Measurements from ENCODE around the gene SYNDIG1L. TPM values are rescaled to one million over a fixed set of nuclear protein-coding genes. Genes with fewer than 3 reads are reported as not detected.
A peak's percentile ranks its signal among the peaks of the same experiment; 100 is the strongest.
"Not testable (repeated sequence)": the region's sequence is repeated elsewhere in the genome, so short reads cannot be mapped to it uniquely, and the experiment has no call there.

The SYNDIG1L gene
- total RNA-seq, 4 donors from 2014 or later = 0.21 to 0.91 (median 0.32) TPM; not detected in 1

DNA sequence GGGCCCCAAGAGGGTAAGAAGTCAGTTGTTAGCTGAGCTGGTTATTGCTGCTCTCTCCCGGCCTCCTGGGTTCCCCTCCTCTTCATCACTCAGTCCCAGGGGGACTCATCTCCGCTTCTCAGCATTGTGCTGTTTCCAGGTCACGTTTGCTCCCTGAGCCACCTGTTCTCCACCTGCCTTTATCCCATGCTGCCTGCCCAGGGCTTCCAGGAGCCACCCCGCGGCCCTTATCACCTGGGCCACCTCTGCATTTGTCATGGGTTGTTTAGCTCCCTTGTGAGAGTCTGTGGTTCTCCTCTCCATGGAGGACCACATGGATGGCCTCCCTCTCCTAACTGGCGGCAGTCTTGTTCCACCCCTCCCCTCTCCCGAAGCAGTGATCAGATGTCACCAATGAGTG, 36.0 kb downstream of the SYNDIG1L start:
- no peak for TF ChIP-seq POLR2AphosphoS5 (IDR thresholded peaks at IDR 0.05)
- no peak for TF ChIP-seq POLR2A (IDR thresholded peaks at IDR 0.05)
- no peak for TF ChIP-seq EP300 (IDR thresholded peaks at IDR 0.05)
- TF ChIP-seq, protein P1, sequence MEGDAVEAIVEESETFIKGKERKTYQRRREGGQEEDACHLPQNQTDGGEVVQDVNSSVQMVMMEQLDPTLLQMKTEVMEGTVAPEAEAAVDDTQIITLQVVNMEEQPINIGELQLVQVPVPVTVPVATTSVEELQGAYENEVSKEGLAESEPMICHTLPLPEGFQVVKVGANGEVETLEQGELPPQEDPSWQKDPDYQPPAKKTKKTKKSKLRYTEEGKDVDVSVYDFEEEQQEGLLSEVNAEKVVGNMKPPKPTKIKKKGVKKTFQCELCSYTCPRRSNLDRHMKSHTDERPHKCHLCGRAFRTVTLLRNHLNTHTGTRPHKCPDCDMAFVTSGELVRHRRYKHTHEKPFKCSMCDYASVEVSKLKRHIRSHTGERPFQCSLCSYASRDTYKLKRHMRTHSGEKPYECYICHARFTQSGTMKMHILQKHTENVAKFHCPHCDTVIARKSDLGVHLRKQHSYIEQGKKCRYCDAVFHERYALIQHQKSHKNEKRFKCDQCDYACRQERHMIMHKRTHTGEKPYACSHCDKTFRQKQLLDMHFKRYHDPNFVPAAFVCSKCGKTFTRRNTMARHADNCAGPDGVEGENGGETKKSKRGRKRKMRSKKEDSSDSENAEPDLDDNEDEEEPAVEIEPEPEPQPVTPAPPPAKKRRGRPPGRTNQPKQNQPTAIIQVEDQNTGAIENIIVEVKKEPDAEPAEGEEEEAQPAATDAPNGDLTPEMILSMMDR (IDR thresholded peaks at IDR 0.05) = no peak
- H3K36me3 ChIP-seq = no peaks in the 10 kb centered on the region
- DNase-seq (ENCODE audit: low spot score in 2 of 2) = no peak
- no peak overlapping the region for H3K27ac ChIP-seq
- WGBS = 72% methylated on average over 7 of the region's 7 CpGs
- no peaks in the 10 kb centered on the region for H3K9me3 ChIP-seq
- H3K4me1 ChIP-seq = no peaks in the 10 kb centered on the region
- H3K4me3 ChIP-seq = no peak overlapping the region
- peaks cover 5% of the 10 kb centered on the region for H3K27me3 ChIP-seq

DNA sequence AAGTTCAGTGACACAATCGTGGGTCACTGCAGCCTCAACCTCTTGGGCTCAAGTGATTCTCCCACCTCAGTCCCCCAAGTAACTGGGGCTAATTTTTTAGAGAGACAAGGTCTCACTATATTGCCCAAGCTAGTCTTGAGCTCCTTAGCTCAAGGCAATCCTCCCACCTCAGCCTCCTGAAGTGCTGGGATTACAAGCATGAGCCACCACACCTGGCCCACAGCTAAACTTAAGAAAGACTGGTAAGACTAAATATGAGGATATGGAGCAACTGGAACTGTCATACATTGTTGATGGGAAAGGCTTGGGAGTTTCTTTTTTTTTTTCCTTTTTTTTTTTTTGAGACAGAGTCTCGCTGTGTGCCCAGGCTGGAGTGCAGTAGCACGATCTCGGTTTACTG, 43.8 kb downstream of the SYNDIG1L start:
- 94% methylated on average over 4 of the region's 4 CpGs for WGBS
- Histone ChIP-seq H3K27me3 (no peaks in the 10 kb centered on the region), H3K36me3 (no peaks in the 10 kb centered on the region), H3K4me1 (no peaks in the 10 kb centered on the region), H3K27ac (no peak overlapping the region), H3K4me3 (no peak overlapping the region), H3K9me3 (no peaks in the 10 kb centered on the region)
- DNase-seq (ENCODE audit: low spot score in 2 of 2) = no peak
- TF ChIP-seq EP300 (IDR thresholded peaks at IDR 0.05) = no peak
- TF ChIP-seq, protein P1 (IDR thresholded peaks at IDR 0.05) = no peak
- TF ChIP-seq POLR2A (IDR thresholded peaks at IDR 0.05) = no peak
- TF ChIP-seq POLR2AphosphoS5 (IDR thresholded peaks at IDR 0.05) = no peak

DNA sequence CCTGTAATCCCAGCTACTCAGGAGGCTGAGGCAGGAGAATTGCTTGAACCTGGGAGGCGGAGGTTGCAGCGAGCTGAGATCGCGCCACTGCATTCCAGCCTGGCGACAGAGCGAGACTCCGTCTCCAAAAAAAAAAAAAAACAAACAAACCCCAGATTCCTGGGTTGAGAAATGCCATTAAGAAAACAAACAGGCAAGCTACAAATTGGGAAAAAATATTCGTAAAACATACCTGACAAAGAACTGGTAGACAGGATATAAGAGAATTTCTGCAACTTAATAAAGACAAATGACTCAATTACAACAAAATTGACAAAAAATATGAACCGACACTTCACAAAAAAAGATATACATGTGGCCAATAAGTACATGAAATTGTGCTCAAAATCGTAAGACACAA, 44.4 kb downstream of the SYNDIG1L start:
- not testable (repeated sequence) for H3K9me3 ChIP-seq; H3K36me3 ChIP-seq; H3K4me3 ChIP-seq; DNase-seq (ENCODE audit: low spot score in 2 of 2); H3K27me3 ChIP-seq; H3K27ac ChIP-seq; H3K4me1 ChIP-seq
- 84% methylated on average over 10 of the region's 10 CpGs for WGBS

DNA sequence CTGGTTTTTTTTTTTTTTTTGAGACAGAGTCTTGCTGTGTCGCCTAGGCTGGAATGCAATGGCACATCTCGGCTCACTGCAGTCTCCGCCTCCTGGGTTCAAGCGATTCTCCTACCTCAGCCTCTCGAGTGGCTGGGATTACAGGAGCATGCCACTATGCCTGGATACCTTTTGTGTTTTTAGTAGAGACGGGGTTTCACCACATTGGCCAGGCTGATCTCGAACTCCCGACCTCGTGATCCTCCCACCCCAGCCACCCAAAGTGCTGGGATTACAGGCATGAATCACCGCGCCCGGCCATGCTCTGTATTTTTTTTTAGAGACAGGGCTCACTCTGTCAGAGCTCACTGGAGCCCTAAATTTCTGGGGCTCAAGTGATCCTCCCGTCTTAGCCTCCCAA, 45.2 kb downstream of the SYNDIG1L start:
- Histone ChIP-seq H3K36me3 (no peaks in the 10 kb centered on the region), H3K27ac (no peak overlapping the region), H3K4me3 (no peak overlapping the region), H3K9me3 (no peaks in the 10 kb centered on the region), H3K27me3 (peaks cover 3% of the 10 kb centered on the region), H3K4me1 (no peaks in the 10 kb centered on the region)
- 79% methylated on average over 13 of the region's 13 CpGs for WGBS
- DNase-seq (ENCODE audit: low spot score in 2 of 2) = no peak
- TF ChIP-seq, protein P1 (IDR thresholded peaks at IDR 0.05) = no peak
- TF ChIP-seq POLR2A (IDR thresholded peaks at IDR 0.05) = no peak
- no peak for TF ChIP-seq EP300 (IDR thresholded peaks at IDR 0.05)
- TF ChIP-seq POLR2AphosphoS5 (IDR thresholded peaks at IDR 0.05) = no peak

DNA sequence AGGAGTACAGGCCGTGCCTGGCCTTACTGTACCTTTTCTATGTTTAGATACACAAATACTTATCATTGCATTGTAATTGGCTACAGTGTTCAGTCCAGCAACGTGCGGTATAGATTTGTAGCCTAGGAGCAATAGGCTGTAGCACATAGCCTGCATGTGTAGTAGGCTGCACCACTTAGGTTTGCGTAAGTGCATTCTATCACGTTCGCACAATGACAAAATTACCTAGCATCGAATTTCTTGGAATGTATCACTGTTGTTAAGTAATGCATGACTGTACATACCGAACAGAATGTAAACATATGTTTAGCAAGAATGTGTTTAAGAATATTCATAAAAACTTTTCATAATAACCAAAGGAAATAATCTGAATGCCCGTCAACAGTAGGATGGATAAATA, 45.8 kb downstream of the SYNDIG1L start:
- TF ChIP-seq, protein P1 (IDR thresholded peaks at IDR 0.05) = no peak
- TF ChIP-seq POLR2AphosphoS5 (IDR thresholded peaks at IDR 0.05) = no peak
- TF ChIP-seq POLR2A (IDR thresholded peaks at IDR 0.05) = no peak
- peak in 1 of 2 donors; percentile 13 for DNase-seq (ENCODE audit: low spot score in 2 of 2)
- 76% methylated on average over 9 of the region's 9 CpGs for WGBS
- Histone ChIP-seq H3K4me3 (no peak overlapping the region), H3K27me3 (peaks cover 5% of the 10 kb centered on the region), H3K36me3 (no peaks in the 10 kb centered on the region), H3K9me3 (no peaks in the 10 kb centered on the region), H3K4me1 (no peaks in the 10 kb centered on the region), H3K27ac (no peak overlapping the region)

DNA sequence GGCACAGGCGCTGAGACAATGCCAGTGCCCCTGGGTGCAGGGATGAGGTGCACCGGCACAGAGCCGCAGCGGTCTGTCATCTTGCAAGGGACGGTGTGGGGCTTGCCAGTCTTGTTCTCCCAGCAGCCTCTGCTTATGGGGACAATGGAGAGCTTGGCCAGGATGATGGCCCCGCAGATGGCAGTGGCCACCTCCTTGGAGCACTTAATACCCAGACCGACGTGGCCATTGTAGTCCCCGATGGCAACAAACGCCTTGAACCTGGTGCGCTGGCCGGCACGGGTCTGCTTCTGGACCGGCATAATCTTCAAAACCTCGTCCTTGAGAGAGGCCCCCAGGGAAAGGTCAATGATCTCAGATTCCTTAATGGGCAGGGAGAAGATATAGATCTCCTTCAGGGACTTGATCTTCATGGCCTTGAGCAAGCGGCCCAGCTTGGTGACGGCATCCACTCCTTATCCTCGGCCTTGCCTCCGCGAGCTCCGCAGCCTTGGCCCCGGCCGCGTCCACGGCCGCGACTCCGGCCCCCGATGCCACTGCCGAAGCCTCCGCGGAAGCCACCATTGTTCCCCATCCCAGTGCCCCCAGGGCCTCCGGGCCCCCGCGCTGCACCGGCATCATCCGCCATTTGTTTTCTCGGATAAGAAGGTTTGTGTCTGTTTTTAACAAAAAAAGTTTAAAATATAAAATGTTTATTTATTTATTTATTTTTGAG, 47.9 kb downstream of the SYNDIG1L start:
- H3K4me3 ChIP-seq = no peak overlapping the region
- peaks cover 5% of the 10 kb centered on the region for H3K27me3 ChIP-seq
- no peak overlapping the region for H3K27ac ChIP-seq
- TF ChIP-seq POLR2AphosphoS5 (IDR thresholded peaks at IDR 0.05) (no peak), EP300 (IDR thresholded peaks at IDR 0.05) (no peak), POLR2A (IDR thresholded peaks at IDR 0.05) (no peak)
- TF ChIP-seq, protein P1 (IDR thresholded peaks at IDR 0.05) = no peak
- H3K36me3 ChIP-seq = no peaks in the 10 kb centered on the region
- no peaks in the 10 kb centered on the region for H3K4me1 ChIP-seq
- no peaks in the 10 kb centered on the region for H3K9me3 ChIP-seq
- DNase-seq (ENCODE audit: low spot score in 2 of 2) = peak; percentile 27 to 62
- WGBS = 98% methylated on average over 32 of the region's 38 CpGs

Data from suprapubic skin (tissue), 4 donors.